Type B pancreatic cell (in vitro differentiated cells): ENCODE results near the gene S100A7. TPM values are rescaled to one million over a fixed set of nuclear protein-coding genes. Genes with fewer than 3 reads are reported as not detected.
"Not testable (repeated sequence)": the region's sequence is repeated elsewhere in the genome, so short reads cannot be mapped to it uniquely, and the experiment has no call there.

Experiments used
- DNase-seq: peaks from one replicate; pipeline ENCODE4 v3.0.0; 2021; ENCODE audit warnings: mixed read lengths; ENCODE audit not compliant: unreplicated experiment; ENCODE audit errors: extremely low spot score
- H3K27ac Mint-ChIP-seq: 2 replicates; pipeline ENCODE4 v1.8.0; 2021; ENCODE audit warnings: mild to moderate bottlenecking, mixed read lengths
- H3K27me3 Mint-ChIP-seq: 2 replicates; pipeline ENCODE4 v1.8.0; 2021; ENCODE audit warnings: mixed read lengths
- H3K36me3 Mint-ChIP-seq: 2 replicates; pipeline ENCODE4 v1.8.0; 2021; ENCODE audit warnings: mixed read lengths
- H3K4me1 Mint-ChIP-seq: one replicate; pipeline ENCODE4 v1.8.0; 2021; ENCODE audit warnings: mixed read lengths; ENCODE audit not compliant: unreplicated experiment
- H3K4me3 Mint-ChIP-seq: 2 replicates; pipeline ENCODE4 v1.8.0; 2021; ENCODE audit warnings: mild to moderate bottlenecking, mixed read lengths
- H3K9me3 Mint-ChIP-seq: 2 replicates; pipeline ENCODE4 v1.8.0; 2021; ENCODE audit warnings: mixed read lengths
- total RNA-seq: library from RNA; stranded (reverse); gene quantifications from 2 replicates; pipeline ENCODE4 v1.2.1, GENCODE V29; 2021; ENCODE audit warnings: low replicate concordance
- TF ChIP-seq, protein P1 (sequence below): fragments of 200-600 bp; sonication (generic); conservative IDR thresholded peaks from 2 replicates; pipeline ENCODE4 v1.5.0; 2021; ENCODE audit warnings: antibody characterized with exemption, mild to moderate bottlenecking

S100A7 gene
- total RNA-seq, 1 donor from 2014 or later, result 6.2 TPM

DNA sequence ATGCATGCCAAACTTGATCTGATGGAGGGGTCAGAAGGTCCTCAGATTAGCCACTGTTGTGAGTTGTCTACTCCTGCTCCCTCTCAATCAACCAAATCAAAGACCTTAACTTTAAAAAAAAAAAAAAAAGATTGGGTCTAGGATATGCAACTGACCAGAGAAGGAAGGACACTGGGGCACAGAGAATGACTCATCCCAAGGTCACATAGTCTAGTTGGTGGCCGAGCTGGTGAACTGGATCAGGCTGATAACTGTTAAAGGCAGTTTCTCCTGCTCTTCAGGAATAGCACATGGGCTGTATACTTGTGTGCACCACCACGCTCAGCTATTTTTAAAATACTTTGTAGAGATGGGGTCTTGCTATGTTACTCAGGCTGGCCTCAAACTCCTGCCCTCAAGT is 14.8 kb upstream of the S100A7 start:
- peaks cover 15% of the 10 kb centered on the region for H3K36me3 Mint-ChIP-seq
- H3K9me3 Mint-ChIP-seq, result peaks cover 27% of the 10 kb centered on the region
- no peak for DNase-seq
- H3K27ac Mint-ChIP-seq, result no peak overlapping the region
- no peak overlapping the region for H3K4me3 Mint-ChIP-seq
- H3K27me3 Mint-ChIP-seq, result peaks cover 3% of the 10 kb centered on the region
- peaks cover 21% of the 10 kb centered on the region for H3K4me1 Mint-ChIP-seq
- TF ChIP-seq, protein P1, sequence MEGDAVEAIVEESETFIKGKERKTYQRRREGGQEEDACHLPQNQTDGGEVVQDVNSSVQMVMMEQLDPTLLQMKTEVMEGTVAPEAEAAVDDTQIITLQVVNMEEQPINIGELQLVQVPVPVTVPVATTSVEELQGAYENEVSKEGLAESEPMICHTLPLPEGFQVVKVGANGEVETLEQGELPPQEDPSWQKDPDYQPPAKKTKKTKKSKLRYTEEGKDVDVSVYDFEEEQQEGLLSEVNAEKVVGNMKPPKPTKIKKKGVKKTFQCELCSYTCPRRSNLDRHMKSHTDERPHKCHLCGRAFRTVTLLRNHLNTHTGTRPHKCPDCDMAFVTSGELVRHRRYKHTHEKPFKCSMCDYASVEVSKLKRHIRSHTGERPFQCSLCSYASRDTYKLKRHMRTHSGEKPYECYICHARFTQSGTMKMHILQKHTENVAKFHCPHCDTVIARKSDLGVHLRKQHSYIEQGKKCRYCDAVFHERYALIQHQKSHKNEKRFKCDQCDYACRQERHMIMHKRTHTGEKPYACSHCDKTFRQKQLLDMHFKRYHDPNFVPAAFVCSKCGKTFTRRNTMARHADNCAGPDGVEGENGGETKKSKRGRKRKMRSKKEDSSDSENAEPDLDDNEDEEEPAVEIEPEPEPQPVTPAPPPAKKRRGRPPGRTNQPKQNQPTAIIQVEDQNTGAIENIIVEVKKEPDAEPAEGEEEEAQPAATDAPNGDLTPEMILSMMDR, result no peak

DNA sequence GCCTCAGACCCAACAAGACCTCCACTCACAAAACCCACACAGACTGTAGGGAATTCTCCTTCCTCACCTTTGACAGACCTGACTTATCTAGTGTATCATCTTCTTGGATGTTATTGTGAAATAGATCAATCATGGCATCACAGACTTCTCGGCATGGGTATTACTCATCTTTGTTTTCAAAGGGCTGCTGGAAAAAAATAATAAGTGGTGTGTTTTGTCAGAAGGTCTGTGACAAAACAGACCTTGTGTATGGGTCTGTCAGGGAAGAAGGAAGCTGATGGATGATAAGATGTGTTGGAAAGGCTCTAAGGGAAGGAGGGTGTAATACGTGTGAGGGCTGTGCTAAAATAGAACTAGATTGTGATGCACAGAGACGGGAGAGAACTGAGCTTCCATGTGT is 13.9 kb upstream of the S100A7 start:
- H3K36me3 Mint-ChIP-seq, result peaks cover 15% of the 10 kb centered on the region
- H3K27ac Mint-ChIP-seq, result peak overlapping the region; percentile 83
- H3K27me3 Mint-ChIP-seq, result peaks cover 3% of the 10 kb centered on the region
- TF ChIP-seq, protein P1, result no peak
- peaks cover 27% of the 10 kb centered on the region for H3K9me3 Mint-ChIP-seq
- peak overlapping the region; percentile 49 for H3K4me3 Mint-ChIP-seq
- DNase-seq, result no peak
- H3K4me1 Mint-ChIP-seq, result peaks cover 16% of the 10 kb centered on the region

DNA sequence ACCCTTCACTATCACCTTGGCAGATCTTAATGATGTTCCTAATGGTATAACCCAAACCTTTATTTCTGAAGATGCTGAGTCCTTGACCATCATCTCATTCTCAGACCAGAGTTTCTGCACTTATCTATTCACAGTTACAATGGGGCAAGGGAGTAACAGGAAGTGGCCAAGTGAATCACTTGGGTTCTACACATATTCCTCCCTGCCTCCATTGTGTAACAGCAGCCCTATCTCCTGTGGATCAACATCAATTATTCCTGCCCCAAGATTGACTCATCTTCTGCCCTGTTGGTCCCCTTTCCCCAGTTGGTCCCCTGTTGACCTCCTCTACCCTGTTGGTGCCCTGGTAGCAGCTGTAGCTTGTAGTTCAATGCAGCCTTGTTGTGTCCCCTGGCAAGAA is 10.3 kb upstream of the S100A7 start:
- DNase-seq, result no peak
- Mint-ChIP-seq H3K27ac (no peak overlapping the region), H3K4me1 (no peaks in the 10 kb centered on the region), H3K36me3 (peaks cover 15% of the 10 kb centered on the region), H3K4me3 (no peak overlapping the region), H3K27me3 (peaks cover 10% of the 10 kb centered on the region), H3K9me3 (peaks cover 21% of the 10 kb centered on the region)
- TF ChIP-seq, protein P1, result no peak

DNA sequence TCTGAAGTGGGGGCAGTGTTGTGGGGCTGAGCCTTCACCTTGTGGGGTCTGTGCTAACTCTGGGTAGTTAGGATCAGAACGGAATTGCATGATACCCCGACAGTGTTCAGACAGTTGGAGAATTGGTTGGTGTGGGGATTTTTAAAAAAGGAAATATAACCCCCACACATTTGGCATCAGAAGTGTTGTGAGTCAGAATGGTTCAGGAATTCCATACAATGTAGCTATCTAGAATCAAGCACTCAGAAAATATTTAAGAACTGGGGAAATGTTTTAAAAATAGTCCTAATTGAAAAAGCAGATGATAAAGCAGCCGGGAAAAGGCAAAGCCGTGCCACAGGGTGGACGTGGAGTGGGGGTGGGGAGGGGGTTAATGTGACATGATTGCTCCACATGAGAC is 6.5 kb upstream of the S100A7 start:
- Mint-ChIP-seq H3K27ac (no peak overlapping the region), H3K9me3 (no peaks in the 10 kb centered on the region), H3K4me1 (no peaks in the 10 kb centered on the region), H3K36me3 (peaks cover 3% of the 10 kb centered on the region), H3K27me3 (peaks cover 29% of the 10 kb centered on the region), H3K4me3 (no peak overlapping the region)
- DNase-seq, result no peak
- TF ChIP-seq, protein P1, result no peak

DNA sequence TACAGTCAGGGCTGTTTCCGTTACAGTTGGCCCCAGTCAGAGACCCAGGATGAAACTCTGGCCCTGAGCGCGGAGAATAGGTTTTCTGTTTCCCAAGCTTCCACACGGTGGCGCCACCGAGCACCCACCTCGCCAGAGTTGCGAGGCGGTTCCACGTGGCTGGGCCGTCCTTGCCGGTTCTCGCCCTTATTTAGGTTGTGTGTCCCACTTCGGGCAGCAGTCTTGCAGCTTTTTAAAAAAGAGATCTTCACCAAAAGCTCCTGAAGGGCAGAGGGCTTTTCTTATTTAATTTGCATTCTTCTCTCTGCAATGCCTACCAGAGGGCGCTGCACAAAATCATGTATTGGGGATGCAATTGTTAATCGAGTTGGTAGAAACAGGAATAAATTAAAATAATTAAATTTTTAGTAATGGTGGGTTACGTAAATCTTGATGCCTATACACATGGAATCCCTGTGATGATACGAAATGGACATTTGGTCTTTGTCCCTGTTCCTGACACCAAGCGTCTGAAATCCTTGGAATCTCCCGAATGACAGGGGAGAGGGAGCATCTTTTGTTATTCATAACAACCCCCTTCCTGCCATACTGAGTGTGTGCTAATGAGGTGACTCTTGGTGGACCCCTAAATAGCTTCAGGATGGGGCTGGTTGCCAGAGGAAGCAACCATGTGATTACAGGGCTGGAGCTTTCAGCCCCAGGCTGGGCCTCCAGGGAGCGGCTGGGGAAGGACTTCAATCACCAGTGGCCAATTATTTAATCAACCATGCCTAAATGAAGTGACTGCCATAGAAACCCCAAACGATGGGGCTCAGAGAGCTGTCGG is 5.6 kb upstream of the S100A7 start:
- Mint-ChIP-seq H3K27me3 (peaks cover 29% of the 10 kb centered on the region), H3K27ac (no peak overlapping the region), H3K4me3 (no peak overlapping the region)

DNA sequence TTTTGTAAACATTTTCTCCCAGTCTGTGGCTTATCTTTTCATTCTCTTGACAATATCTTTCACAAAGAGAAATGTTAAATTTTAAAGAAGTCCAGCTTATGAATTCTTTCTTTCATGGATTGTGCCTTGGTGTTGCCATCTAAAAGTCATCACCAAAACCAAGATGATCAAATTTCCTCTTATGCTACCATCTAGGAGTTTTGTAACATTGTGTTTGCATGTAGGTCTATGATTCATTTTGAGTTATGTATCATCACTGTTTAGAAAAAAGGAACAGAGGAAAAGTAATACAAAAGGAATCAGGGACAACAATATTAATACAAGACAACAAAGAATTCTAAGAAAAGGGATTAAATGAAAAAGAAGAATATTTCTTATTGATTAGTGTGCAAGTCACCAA is 2.3 kb upstream of the S100A7 start:
- H3K27ac Mint-ChIP-seq, H3K4me1 Mint-ChIP-seq, H3K36me3 Mint-ChIP-seq, H3K4me3 Mint-ChIP-seq, DNase-seq, H3K9me3 Mint-ChIP-seq: not testable (repeated sequence)
- H3K27me3 Mint-ChIP-seq, result peaks cover 42% of the 10 kb centered on the region

More for the DNA sequence above, 5.6 kb upstream of the S100A7 start:
- DNase-seq, result no peak
- Mint-ChIP-seq H3K4me1 (no peaks in the 10 kb centered on the region), H3K36me3 (peaks cover 3% of the 10 kb centered on the region), H3K9me3 (no peaks in the 10 kb centered on the region)
- TF ChIP-seq, protein P1, result peak; percentile 86
